Measurements from ENCODE around the gene PFDN4. TPM values are rescaled to one million over a fixed set of nuclear protein-coding genes. Genes with fewer than 3 reads are reported as not detected.

The PFDN4 gene
- total RNA-seq, 4 donors from 2014 or later, result 32.8 to 71.0 (median 40.2) TPM

- intact Hi-C loops (cut with DNase I; ENCODE audit: low total_unique reads), result no loop called here
- no peak for TF ChIP-seq POLR2A (IDR thresholded peaks at IDR 0.05)
- TF ChIP-seq CTCF (IDR thresholded peaks at IDR 0.05), result no peak
- H3K4me3 ChIP-seq (ENCODE audit: low read depth, poor library complexity, severe bottlenecking), result no peak overlapping the region
- no peak for DNase-seq (ENCODE audit: low spot score in 2 of 2)
- 75 to 77% methylated on average over 11 of the region's 11 CpGs for WGBS, 2 donors
These were observed 19.6 kb upstream of the PFDN4 start for GRCh38 chr20:54188132-54188849.

- TF ChIP-seq CTCF (IDR thresholded peaks at IDR 0.05) (no peak), POLR2A (IDR thresholded peaks at IDR 0.05) (no peak)
- no peak for DNase-seq (ENCODE audit: low spot score in 2 of 2)
- 24 to 25% methylated on average over 2 of the region's 2 CpGs for WGBS, 2 donors
- intact Hi-C loops (cut with DNase I; ENCODE audit: low total_unique reads), result no loop called here
- no peak overlapping the region for H3K4me3 ChIP-seq (ENCODE audit: low read depth, poor library complexity, severe bottlenecking)
These were observed 18.3 kb upstream of the PFDN4 start for GRCh38 chr20:54189630-54190029.

GRCh38 chr20:54190217-54190616 lies 17.7 kb upstream of the PFDN4 start:
- TF ChIP-seq CTCF (IDR thresholded peaks at IDR 0.05), result no peak
- no peak for DNase-seq (ENCODE audit: low spot score in 2 of 2)
- 39 to 52% methylated on average over 2 of the region's 2 CpGs for WGBS, 2 donors
- intact Hi-C loops (cut with DNase I; ENCODE audit: low total_unique reads), result no loop called here
- H3K4me3 ChIP-seq (ENCODE audit: low read depth, poor library complexity, severe bottlenecking), result no peak overlapping the region

- no peak overlapping the region for H3K4me3 ChIP-seq (ENCODE audit: low read depth, poor library complexity, severe bottlenecking)
- intact Hi-C loops (cut with DNase I; ENCODE audit: low total_unique reads), result no loop called here
- no peak for DNase-seq (ENCODE audit: low spot score in 2 of 2)
- TF ChIP-seq POLR2A (IDR thresholded peaks at IDR 0.05), result no peak
- TF ChIP-seq CTCF (IDR thresholded peaks at IDR 0.05), result no peak
- WGBS, 2 donors, result 81 to 91% methylated on average over 5 of the region's 5 CpGs
These were observed 14.1 kb upstream of the PFDN4 start for GRCh38 chr20:54193817-54194216.

GRCh38 chr20:54194724-54195438 lies 13.0 kb upstream of the PFDN4 start:
- WGBS, 2 donors, result 53 to 54% methylated on average over 11 of the region's 11 CpGs
- DNase-seq (ENCODE audit: low spot score in 2 of 2), result no peak
- TF ChIP-seq CTCF (IDR thresholded peaks at IDR 0.05), result peak in 1 of 3 donors; percentile 99
- TF ChIP-seq POLR2A (IDR thresholded peaks at IDR 0.05), result no peak
- no peak overlapping the region for H3K4me3 ChIP-seq (ENCODE audit: low read depth, poor library complexity, severe bottlenecking)
- intact Hi-C loops (cut with DNase I; ENCODE audit: low total_unique reads), result loop anchor here (5.0 kb wide), 1 partner anchor 98 kb away; no protein-coding TSS in a partner anchor

Measured in lower leg skin (tissue), 4 donors.